Measurements from ENCODE around the gene SPAG17. TPM values are rescaled to one million over a fixed set of nuclear protein-coding genes. Genes with fewer than 3 reads are reported as not detected.

Gene SPAG17
- total RNA-seq, 1 donor from 2014 or later: 1.9 TPM

GRCh38 chr1:117964290-117965038 is 220.6 kb downstream of the SPAG17 start:
- no peaks in the 10 kb centered on the region for H3K27me3 Mint-ChIP-seq (ENCODE audit: low read depth, unreplicated experiment)
- no peak for FAIRE-seq
- no peaks in the 10 kb centered on the region for H3K36me3 Mint-ChIP-seq (ENCODE audit: low read depth, unreplicated experiment)
- no peak overlapping the region for H3K9ac ChIP-seq (ENCODE audit: low read length)
- no peak overlapping the region for H3K27ac Mint-ChIP-seq (ENCODE audit: unreplicated experiment)
- H3K9me3 Mint-ChIP-seq (ENCODE audit: unreplicated experiment): no peaks in the 10 kb centered on the region
- H3K79me2 ChIP-seq (ENCODE audit: insufficient read depth, low read length): no peaks in the 10 kb centered on the region
- no peak for TF ChIP-seq CTCF (IDR thresholded peaks at IDR 0.05; ENCODE audit: insufficient read depth, low read depth, low read length)
- TF ChIP-seq EZH2 (IDR thresholded peaks at IDR 0.05; ENCODE audit: insufficient read depth, low read length): no peak
- H2AFZ ChIP-seq (ENCODE audit: low read depth, low read length): no peak overlapping the region
- no peaks in the 10 kb centered on the region for H4K20me1 ChIP-seq (ENCODE audit: insufficient read depth, low read length)
- H3K27ac ChIP-seq (ENCODE audit: low read depth, low read length): no peak overlapping the region
- H3K4me2 ChIP-seq (ENCODE audit: low read length): no peak overlapping the region
- H3K9me3 ChIP-seq (ENCODE audit: insufficient read depth, low read depth, low read length): no peaks in the 10 kb centered on the region
- H3K4me3 Mint-ChIP-seq (ENCODE audit: unreplicated experiment): no peak overlapping the region
- no peak overlapping the region for H3K4me3 ChIP-seq (ENCODE audit: insufficient read depth, low read depth, low read length)
- H3K4me1 ChIP-seq (ENCODE audit: insufficient read depth, low read length): no peaks in the 10 kb centered on the region
- DNase-seq (ENCODE audit: low read depth): peak; percentile 33
- H3K27me3 ChIP-seq (ENCODE audit: insufficient read depth, low read length): no peaks in the 10 kb centered on the region
- H3K4me1 Mint-ChIP-seq (ENCODE audit: low read depth, unreplicated experiment): peaks cover 4% of the 10 kb centered on the region
- H3K36me3 ChIP-seq (ENCODE audit: insufficient read depth, low read length): peaks cover 13% of the 10 kb centered on the region

GRCh38 chr1:117959364-117959763 is 225.7 kb downstream of the SPAG17 start:
- TF ChIP-seq CTCF (IDR thresholded peaks at IDR 0.05; ENCODE audit: insufficient read depth, low read depth, low read length) (no peak), EZH2 (IDR thresholded peaks at IDR 0.05; ENCODE audit: insufficient read depth, low read length) (no peak)
- Histone ChIP-seq H3K4me3 (ENCODE audit: insufficient read depth, low read depth, low read length) (no peak overlapping the region), H3K36me3 (ENCODE audit: insufficient read depth, low read length) (peaks cover 50% of the 10 kb centered on the region), H2AFZ (ENCODE audit: low read depth, low read length) (no peak overlapping the region), H3K4me1 (ENCODE audit: insufficient read depth, low read length) (no peaks in the 10 kb centered on the region), H3K4me2 (ENCODE audit: low read length) (no peak overlapping the region), H3K9ac (ENCODE audit: low read length) (no peak overlapping the region), H3K79me2 (ENCODE audit: insufficient read depth, low read length) (no peaks in the 10 kb centered on the region), H4K20me1 (ENCODE audit: insufficient read depth, low read length) (no peaks in the 10 kb centered on the region), H3K27ac (ENCODE audit: low read depth, low read length) (no peak overlapping the region), H3K9me3 (ENCODE audit: insufficient read depth, low read depth, low read length) (no peaks in the 10 kb centered on the region), H3K27me3 (ENCODE audit: insufficient read depth, low read length) (no peaks in the 10 kb centered on the region)
- Mint-ChIP-seq H3K27ac (ENCODE audit: unreplicated experiment) (no peak overlapping the region), H3K36me3 (ENCODE audit: low read depth, unreplicated experiment) (peaks cover 2% of the 10 kb centered on the region), H3K4me1 (ENCODE audit: low read depth, unreplicated experiment) (no peaks in the 10 kb centered on the region), H3K9me3 (ENCODE audit: unreplicated experiment) (no peaks in the 10 kb centered on the region), H3K27me3 (ENCODE audit: low read depth, unreplicated experiment) (no peaks in the 10 kb centered on the region), H3K4me3 (ENCODE audit: unreplicated experiment) (no peak overlapping the region)
- no peak for FAIRE-seq
- peak; percentile 48 for DNase-seq (ENCODE audit: low read depth)

GRCh38 chr1:117952386-117952785 is 232.6 kb downstream of the SPAG17 start:
- H3K27ac Mint-ChIP-seq (ENCODE audit: unreplicated experiment): no peak overlapping the region
- TF ChIP-seq EZH2 (IDR thresholded peaks at IDR 0.05; ENCODE audit: insufficient read depth, low read length) (no peak), CTCF (IDR thresholded peaks at IDR 0.05; ENCODE audit: insufficient read depth, low read depth, low read length) (no peak)
- no peaks in the 10 kb centered on the region for H3K4me1 Mint-ChIP-seq (ENCODE audit: low read depth, unreplicated experiment)
- no peak overlapping the region for H3K4me3 Mint-ChIP-seq (ENCODE audit: unreplicated experiment)
- Histone ChIP-seq H2AFZ (ENCODE audit: low read depth, low read length) (no peak overlapping the region), H3K79me2 (ENCODE audit: insufficient read depth, low read length) (no peaks in the 10 kb centered on the region), H3K4me2 (ENCODE audit: low read length) (no peak overlapping the region), H3K36me3 (ENCODE audit: insufficient read depth, low read length) (peaks cover 73% of the 10 kb centered on the region), H3K27ac (ENCODE audit: low read depth, low read length) (no peak overlapping the region), H3K27me3 (ENCODE audit: insufficient read depth, low read length) (no peaks in the 10 kb centered on the region), H3K4me3 (ENCODE audit: insufficient read depth, low read depth, low read length) (no peak overlapping the region), H3K9me3 (ENCODE audit: insufficient read depth, low read depth, low read length) (no peaks in the 10 kb centered on the region), H3K9ac (ENCODE audit: low read length) (no peak overlapping the region), H3K4me1 (ENCODE audit: insufficient read depth, low read length) (no peaks in the 10 kb centered on the region), H4K20me1 (ENCODE audit: insufficient read depth, low read length) (no peaks in the 10 kb centered on the region)
- no peaks in the 10 kb centered on the region for H3K9me3 Mint-ChIP-seq (ENCODE audit: unreplicated experiment)
- no peaks in the 10 kb centered on the region for H3K27me3 Mint-ChIP-seq (ENCODE audit: low read depth, unreplicated experiment)
- FAIRE-seq (no peak), DNase-seq (ENCODE audit: low read depth) (no peak)
- H3K36me3 Mint-ChIP-seq (ENCODE audit: low read depth, unreplicated experiment): peaks cover 3% of the 10 kb centered on the region

Data from astrocyte (in vitro differentiated cells and primary cell).